Measurements from ENCODE around the gene SH3GLB1. TPM values are rescaled to one million over a fixed set of nuclear protein-coding genes. Genes with fewer than 3 reads are reported as not detected.

The SH3GLB1 gene
- total and polyA plus RNA-seq, 2 of the 4 experiments (the other 2 are of a cell fraction), result 22.2 to 36.5 TPM

DNA sequence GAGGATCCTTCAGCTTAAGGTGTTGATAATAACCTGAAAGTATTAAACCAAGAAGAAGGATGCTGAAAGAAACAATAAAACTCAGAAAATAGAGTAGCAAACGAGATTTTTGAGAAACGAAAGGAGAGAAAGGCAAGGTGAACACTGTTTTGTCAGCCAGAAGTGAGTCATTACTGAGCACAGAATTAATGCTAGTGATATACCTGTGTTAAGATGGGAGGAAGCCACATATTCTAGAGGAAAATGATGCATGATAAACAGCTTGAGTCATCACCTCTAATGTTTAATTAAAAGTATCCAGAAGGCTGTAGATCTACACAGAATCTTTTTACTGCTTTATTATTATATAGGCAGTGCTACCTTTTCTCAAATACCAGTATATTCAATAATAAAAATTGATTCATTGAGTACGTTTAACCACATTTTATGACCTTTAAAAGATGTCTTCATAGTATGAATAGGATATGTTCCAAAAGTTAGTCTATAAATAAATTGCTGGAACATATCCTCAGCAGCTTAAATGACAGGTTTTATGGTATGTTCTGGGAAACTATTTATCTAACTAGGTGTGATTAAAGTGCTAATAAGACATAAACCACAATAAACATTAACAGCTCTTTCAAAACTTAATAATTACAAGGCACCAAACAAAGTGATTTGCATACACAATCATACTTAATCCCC, 10.3 kb downstream of the SH3GLB1 start:
- no TSS peak for BruUV-seq (replicated peaks)
- Histone ChIP-seq H2BK15ac (ENCODE audit: low read depth, low read length) (no peak overlapping the region), H3K4me3 (ENCODE audit: insufficient read depth, low read depth, low read length) (no peak overlapping the region), H2BK20ac (ENCODE audit: low read depth, low read length) (no peak overlapping the region), H3K9me1 (ENCODE audit: insufficient read depth, low read length) (no peaks in the 10 kb centered on the region), H2AK9ac (replicated peaks; ENCODE audit: low read depth, low read length, poor library complexity) (no peak overlapping the region), H3K27ac (ENCODE audit: insufficient read depth, low read length) (no peak overlapping the region), H3K23ac (ENCODE audit: low read depth, low read length) (no peak overlapping the region), H3K27me3 (ENCODE audit: control insufficient read depth, insufficient read depth, low read length) (no peaks in the 10 kb centered on the region), H2BK5ac (ENCODE audit: low read depth, low read length, poor library complexity, severe bottlenecking) (no peak overlapping the region), H3K18ac (ENCODE audit: low read depth, low read length) (no peak overlapping the region), H2AFZ (replicated peaks; ENCODE audit: low read length, poor library complexity) (no peak overlapping the region), H4K20me1 (ENCODE audit: insufficient read depth, low read length) (peaks cover 59% of the 10 kb centered on the region), H3K79me1 (ENCODE audit: low read depth in 1 of 2, low read length in 2 of 2) (peaks cover 0 to 37% of the 10 kb centered on the region in 2 experiments; a peak in 3 of 4 replicates), H3K56ac (ENCODE audit: extremely low read depth, insufficient read depth, low read length) (no peak overlapping the region), H3K9ac (ENCODE audit: low read depth, low read length) (no peak overlapping the region), H2BK120ac (ENCODE audit: low read depth, low read length) (no peak overlapping the region), H3K9me3 (ENCODE audit: control insufficient read depth, insufficient read depth, low read length) (no peaks in the 10 kb centered on the region), H3K4me2 (ENCODE audit: low read depth, low read length) (0 out of 2 replicates have a peak overlapping the region, but pooled peaks have one; percentile 17), H4K8ac (ENCODE audit: low read depth in 2 of 2, low read length in 2 of 2) (no peak overlapping the region), H4K91ac (ENCODE audit: insufficient read depth, low read depth, low read length) (no peak overlapping the region), H4K5ac (ENCODE audit: low read depth, low read length) (no peak overlapping the region), H3K36me3 (ENCODE audit: control insufficient read depth, insufficient read depth, low read length) (peaks cover 10% of the 10 kb centered on the region; the same call in 1 of the 2 replicates), H3K14ac (replicated peaks; ENCODE audit: low read depth, low read length) (no peak overlapping the region), H2AK5ac (ENCODE audit: low read depth, low read length) (no peak overlapping the region), H3K4me1 (ENCODE audit: control insufficient read depth, insufficient read depth, low read length) (peaks cover 8% of the 10 kb centered on the region), H3K4ac (ENCODE audit: low read depth, low read length) (no peak overlapping the region)
- dilution Hi-C loops (cut with HindIII; ENCODE audit: low sequenced_read_pairs, unreplicated experiment) (no loop called here), in situ Hi-C loops (cut with MboI; ENCODE audit: low sequenced_read_pairs) (loop anchor here (25.0 kb wide), 1 partner anchor 1002 kb away; the partner anchor contains the start of gene ZNHIT6), intact Hi-C loops (cut with micrococcal nuclease) (no loop called here)
- CTCF ChIA-PET, result interaction anchor here (1.2 to 1.5 kb wide), 3 partner anchors 8 to 284 kb away, joined by 3 to 5 read pairs (median 4); no protein-coding TSS in a partner anchor
- WGBS, 2 experiments (ENCODE audit: extremely low coverage in 2 of 2, insufficient read length in 1 of 2), result 86% methylated on average over 1 of the region's 3 CpGs; no CpG with 5 or more reads in 1 of the 2 experiments
- POLR2A ChIA-PET (ENCODE audit: unreplicated experiment), result interaction anchor here (0.6 kb wide), 2 partner anchors 10 to 381 kb away, joined by 3 to 13 read pairs; partner anchors contain the start of gene SH3GLB1
- DNase-seq (no peak), ATAC-seq (ENCODE audit: low read depth) (peak; percentile 9; the same call in 1 of the 2 replicates)
- no peak for TF ChIP-seq CEBPB (IDR thresholded peaks at IDR 0.05; ENCODE audit: low read depth, low read length)
- TF ChIP-seq, protein P1, sequence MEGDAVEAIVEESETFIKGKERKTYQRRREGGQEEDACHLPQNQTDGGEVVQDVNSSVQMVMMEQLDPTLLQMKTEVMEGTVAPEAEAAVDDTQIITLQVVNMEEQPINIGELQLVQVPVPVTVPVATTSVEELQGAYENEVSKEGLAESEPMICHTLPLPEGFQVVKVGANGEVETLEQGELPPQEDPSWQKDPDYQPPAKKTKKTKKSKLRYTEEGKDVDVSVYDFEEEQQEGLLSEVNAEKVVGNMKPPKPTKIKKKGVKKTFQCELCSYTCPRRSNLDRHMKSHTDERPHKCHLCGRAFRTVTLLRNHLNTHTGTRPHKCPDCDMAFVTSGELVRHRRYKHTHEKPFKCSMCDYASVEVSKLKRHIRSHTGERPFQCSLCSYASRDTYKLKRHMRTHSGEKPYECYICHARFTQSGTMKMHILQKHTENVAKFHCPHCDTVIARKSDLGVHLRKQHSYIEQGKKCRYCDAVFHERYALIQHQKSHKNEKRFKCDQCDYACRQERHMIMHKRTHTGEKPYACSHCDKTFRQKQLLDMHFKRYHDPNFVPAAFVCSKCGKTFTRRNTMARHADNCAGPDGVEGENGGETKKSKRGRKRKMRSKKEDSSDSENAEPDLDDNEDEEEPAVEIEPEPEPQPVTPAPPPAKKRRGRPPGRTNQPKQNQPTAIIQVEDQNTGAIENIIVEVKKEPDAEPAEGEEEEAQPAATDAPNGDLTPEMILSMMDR (conservative IDR thresholded peaks at IDR 0.05; ENCODE audit: low read depth, low read length), result no peak
- TF ChIP-seq CHD1 (IDR thresholded peaks at IDR 0.05; ENCODE audit: low read depth, low read length), result no peak
- no peak for TF ChIP-seq USF2 (IDR thresholded peaks at IDR 0.05; ENCODE audit: low read depth, low read length)
- no peak for TF ChIP-seq NFE2L2 (IDR thresholded peaks at IDR 0.05; ENCODE audit: low read depth, low read length)
- no peak for TF ChIP-seq MXI1 (IDR thresholded peaks at IDR 0.05; ENCODE audit: borderline replicate concordance, low read depth, low read length)
- no peak for TF ChIP-seq RAD21 (IDR thresholded peaks at IDR 0.05; ENCODE audit: low read length)
- TF ChIP-seq MAFK (IDR thresholded peaks at IDR 0.05; ENCODE audit: low read depth, low read length), result no peak
- TF ChIP-seq MAZ (IDR thresholded peaks at IDR 0.05; ENCODE audit: borderline replicate concordance, low read depth, low read length), result no peak
- no peak for TF ChIP-seq FOS (IDR thresholded peaks at IDR 0.05; ENCODE audit: low read depth, low read length)
- no peak for TF ChIP-seq RCOR1 (IDR thresholded peaks at IDR 0.05; ENCODE audit: insufficient replicate concordance, low read length)
- no peak for TF ChIP-seq POLR2A (IDR thresholded peaks at IDR 0.05; ENCODE audit: low read depth, low read length)
- no peak for TF ChIP-seq ELK1 (IDR thresholded peaks at IDR 0.05; ENCODE audit: borderline replicate concordance, low read depth, low read length)
- no peak for TF ChIP-seq SMC3 (IDR thresholded peaks at IDR 0.05; ENCODE audit: low read depth, low read length)
- no peak for TF ChIP-seq BHLHE40 (IDR thresholded peaks at IDR 0.05; ENCODE audit: low read depth, low read length)
